GM19372 (cell line): ENCODE results near the gene KAZALD1.

Experiments
- ATAC-seq: cut with Tn5 transposase; IDR thresholded peaks from one replicate; pipeline ENCODE4 v1.9.1; 2021; ENCODE audit warnings: mild to moderate bottlenecking, low read depth, moderate library complexity; ENCODE audit not compliant: unreplicated experiment

The KAZALD1 gene

GRCh38 chr10:101046332-101047238, 15.2 kb upstream of the KAZALD1 start:
- no peak for ATAC-seq

GRCh38 chr10:101047268-101047667, 14.5 kb upstream of the KAZALD1 start:
- ATAC-seq = no peak

GRCh38 chr10:101047961-101048892, 13.6 kb upstream of the KAZALD1 start:
- ATAC-seq = no peak

GRCh38 chr10:101050208-101051069, 11.3 kb upstream of the KAZALD1 start:
- peak; percentile 54 for ATAC-seq

GRCh38 chr10:101052285-101052684, 9.5 kb upstream of the KAZALD1 start:
- ATAC-seq = no peak

GRCh38 chr10:101053516-101053915, 8.3 kb upstream of the KAZALD1 start:
- ATAC-seq = no peak

GRCh38 chr10:101054351-101054750, 7.4 kb upstream of the KAZALD1 start:
- no peak for ATAC-seq

GRCh38 chr10:101054876-101055275, 6.9 kb upstream of the KAZALD1 start:
- no peak for ATAC-seq

GRCh38 chr10:101055411-101055810, 6.4 kb upstream of the KAZALD1 start:
- no peak for ATAC-seq

GRCh38 chr10:101056365-101057151, 5.2 kb upstream of the KAZALD1 start:
- no peak for ATAC-seq

GRCh38 chr10:101060036-101060950, 1.5 kb upstream of the KAZALD1 start:
- ATAC-seq = peak; percentile 35

GRCh38 chr10:101060951-101061623, 702 bp upstream of the KAZALD1 start:
- ATAC-seq = peak; percentile 60

GRCh38 chr10:101062232-101063049, 652 bp downstream of the KAZALD1 start:
- no peak for ATAC-seq

GRCh38 chr10:101063050-101063525, 1.3 kb downstream of the KAZALD1 start:
- no peak for ATAC-seq

- ATAC-seq = no peak
Measured at GRCh38 chr10:101063548-101064414, 2.0 kb downstream of the KAZALD1 start.

GRCh38 chr10:101064415-101065030, 2.7 kb downstream of the KAZALD1 start:
- no peak for ATAC-seq
